MM.1S (cell line): Measurements from ENCODE around the gene ESM1.

Experiments used
- EZH2 ChIP-seq: fragments of 300-600 bp; sonication (generic); optimal IDR thresholded peaks from 2 replicates; pipeline ENCODE3; 2017; ENCODE audit warnings: low read depth, mild to moderate bottlenecking, antibody characterized with exemption, low read length, mixed read lengths
- EZH2phosphoT487 ChIP-seq: fragments of 300-600 bp; sonication (generic); IDR thresholded peaks from 2 replicates; pipeline ENCODE4 v1.6.1; 2018; ENCODE audit warnings: antibody characterized with exemption, low read length
- TF ChIP-seq, protein P1 (sequence below): fragments of 300-600 bp; sonication (generic); IDR thresholded peaks from 2 replicates; pipeline ENCODE4 v1.5.1; 2016; ENCODE audit warnings: antibody characterized with exemption, low read length, mixed read lengths

DNA sequence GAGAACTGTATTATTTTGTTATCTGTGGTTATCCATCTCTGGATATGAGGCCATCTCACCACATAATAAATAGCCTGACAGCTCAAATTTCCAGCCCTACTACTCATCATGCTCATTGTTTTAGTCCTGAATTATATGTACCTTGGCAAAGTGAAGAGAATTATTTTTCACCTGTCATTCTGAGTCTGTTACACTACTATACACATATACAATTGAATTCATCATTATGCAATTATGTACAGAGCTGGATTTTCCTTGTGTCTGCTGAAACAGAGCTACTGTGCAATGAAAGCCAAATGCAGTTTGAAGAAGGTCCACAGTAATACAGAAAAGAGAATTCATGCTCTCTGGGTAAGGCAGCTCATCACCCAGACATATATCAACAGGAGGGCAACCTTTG lies 28.5 kb downstream of the ESM1 start:
- TF ChIP-seq, protein P1, sequence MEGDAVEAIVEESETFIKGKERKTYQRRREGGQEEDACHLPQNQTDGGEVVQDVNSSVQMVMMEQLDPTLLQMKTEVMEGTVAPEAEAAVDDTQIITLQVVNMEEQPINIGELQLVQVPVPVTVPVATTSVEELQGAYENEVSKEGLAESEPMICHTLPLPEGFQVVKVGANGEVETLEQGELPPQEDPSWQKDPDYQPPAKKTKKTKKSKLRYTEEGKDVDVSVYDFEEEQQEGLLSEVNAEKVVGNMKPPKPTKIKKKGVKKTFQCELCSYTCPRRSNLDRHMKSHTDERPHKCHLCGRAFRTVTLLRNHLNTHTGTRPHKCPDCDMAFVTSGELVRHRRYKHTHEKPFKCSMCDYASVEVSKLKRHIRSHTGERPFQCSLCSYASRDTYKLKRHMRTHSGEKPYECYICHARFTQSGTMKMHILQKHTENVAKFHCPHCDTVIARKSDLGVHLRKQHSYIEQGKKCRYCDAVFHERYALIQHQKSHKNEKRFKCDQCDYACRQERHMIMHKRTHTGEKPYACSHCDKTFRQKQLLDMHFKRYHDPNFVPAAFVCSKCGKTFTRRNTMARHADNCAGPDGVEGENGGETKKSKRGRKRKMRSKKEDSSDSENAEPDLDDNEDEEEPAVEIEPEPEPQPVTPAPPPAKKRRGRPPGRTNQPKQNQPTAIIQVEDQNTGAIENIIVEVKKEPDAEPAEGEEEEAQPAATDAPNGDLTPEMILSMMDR, result no peak
- TF ChIP-seq EZH2phosphoT487 (no peak), EZH2 (no peak)
